G401.6 (cell line): ENCODE results near the gene PHOSPHO1.

Experiments
- FAIRE-seq: peaks from 2 replicates; lab custom pipeline; 2012; peaks lifted over from hg19 to GRCh38; lab: Jason Lieb, UNC

The PHOSPHO1 gene

GRCh38 chr17:49218941-49219913, 11.4 kb downstream of the PHOSPHO1 start:
- FAIRE-seq, result no peak

DNA sequence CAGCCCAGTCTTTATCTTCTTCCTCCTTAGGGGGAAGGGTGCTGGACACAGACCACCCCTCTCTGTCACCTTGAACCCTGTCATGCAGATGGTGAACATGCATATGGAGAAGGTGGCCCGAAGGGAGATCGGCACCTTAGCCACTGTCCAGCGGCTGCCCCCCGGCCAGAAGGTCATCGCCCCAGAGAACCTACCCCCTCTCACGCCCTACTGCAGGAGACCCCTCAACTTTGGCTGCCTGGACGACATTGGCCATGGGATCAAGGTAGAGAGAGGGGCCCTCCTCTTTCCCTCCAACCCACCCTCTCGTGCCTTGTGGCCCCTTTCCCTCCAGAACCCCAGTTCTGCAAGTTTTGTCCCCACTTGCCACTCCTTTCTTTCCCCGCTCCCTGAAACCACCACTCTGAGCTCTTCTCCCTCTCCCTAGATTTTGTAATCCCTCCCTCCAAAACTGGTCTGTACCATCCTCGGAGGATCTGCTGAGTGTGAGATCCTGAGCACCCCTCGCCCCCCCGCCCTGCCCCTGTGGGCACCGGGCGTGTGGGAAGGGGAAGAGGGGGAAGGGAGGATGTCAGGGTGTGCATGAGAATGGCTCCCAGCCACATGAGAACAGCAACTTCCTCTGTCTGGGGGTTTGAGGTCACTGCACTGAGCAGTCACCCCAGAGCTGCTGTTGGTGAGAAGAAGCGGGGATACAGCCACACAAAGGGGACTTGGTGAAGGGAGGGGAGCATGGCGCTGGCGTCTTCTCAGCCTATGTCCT, 12.8 kb downstream of the PHOSPHO1 start:
- no peak for FAIRE-seq

DNA sequence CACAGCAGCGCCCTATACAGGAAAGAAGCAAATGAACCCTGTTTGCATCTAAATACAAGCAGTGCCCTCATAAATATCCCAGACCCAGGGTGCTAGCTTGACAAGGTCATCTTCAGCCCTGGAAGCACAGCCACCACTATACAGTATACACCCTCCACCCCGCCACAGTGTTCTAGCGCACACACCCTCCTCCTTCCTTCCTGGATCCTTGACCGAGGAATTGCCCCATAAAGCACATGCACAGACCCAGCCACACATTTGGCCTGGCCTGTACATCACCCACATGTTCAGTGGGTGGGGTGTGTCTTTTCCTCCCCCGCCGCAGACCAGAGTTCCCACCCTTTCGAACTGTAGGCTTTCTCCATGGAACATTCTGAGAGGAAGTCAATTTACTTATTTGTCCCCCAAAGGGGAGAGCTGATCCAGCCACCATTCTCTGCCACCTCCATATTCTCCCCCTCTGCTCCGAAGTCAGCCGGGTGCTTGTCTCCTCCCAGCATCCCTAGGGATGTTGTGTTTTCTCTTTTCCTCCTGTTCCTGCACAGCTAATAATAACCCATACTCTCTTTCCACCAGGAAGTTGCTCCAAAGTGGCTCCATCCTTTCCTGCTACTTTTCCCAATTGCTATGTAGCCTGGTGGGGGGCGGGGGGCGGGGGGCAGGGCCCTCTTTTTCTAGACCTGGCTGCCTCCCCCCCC, 13.5 kb downstream of the PHOSPHO1 start:
- FAIRE-seq, result no peak

- no peak for FAIRE-seq
These were observed 14.1 kb downstream of the PHOSPHO1 start for GRCh38 chr17:49216482-49216881.

GRCh38 chr17:49214676-49215360, 15.8 kb downstream of the PHOSPHO1 start:
- no peak for FAIRE-seq

DNA sequence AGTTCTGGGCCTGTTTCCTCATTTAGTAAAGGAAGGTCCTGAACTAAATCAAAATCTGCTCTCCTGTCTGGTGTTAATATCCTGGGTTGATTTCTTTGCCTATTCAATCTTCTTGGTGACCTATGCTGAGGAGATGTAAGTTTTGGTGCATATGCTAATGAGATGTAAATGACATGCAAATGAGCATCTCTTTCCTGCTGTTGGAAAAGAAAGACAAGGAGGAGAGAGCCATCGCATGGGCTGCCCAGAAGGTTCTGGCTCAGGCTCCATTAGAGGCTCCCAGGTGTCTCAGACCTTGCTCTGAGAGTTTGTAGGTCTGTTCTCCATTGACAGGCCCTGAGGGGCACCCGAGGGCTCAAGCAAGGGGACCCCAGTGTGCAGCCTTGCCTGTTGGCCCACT, 16.7 kb downstream of the PHOSPHO1 start:
- no peak for FAIRE-seq

- FAIRE-seq, result no peak
These were observed 17.2 kb downstream of the PHOSPHO1 start for GRCh38 chr17:49213399-49213798.

DNA sequence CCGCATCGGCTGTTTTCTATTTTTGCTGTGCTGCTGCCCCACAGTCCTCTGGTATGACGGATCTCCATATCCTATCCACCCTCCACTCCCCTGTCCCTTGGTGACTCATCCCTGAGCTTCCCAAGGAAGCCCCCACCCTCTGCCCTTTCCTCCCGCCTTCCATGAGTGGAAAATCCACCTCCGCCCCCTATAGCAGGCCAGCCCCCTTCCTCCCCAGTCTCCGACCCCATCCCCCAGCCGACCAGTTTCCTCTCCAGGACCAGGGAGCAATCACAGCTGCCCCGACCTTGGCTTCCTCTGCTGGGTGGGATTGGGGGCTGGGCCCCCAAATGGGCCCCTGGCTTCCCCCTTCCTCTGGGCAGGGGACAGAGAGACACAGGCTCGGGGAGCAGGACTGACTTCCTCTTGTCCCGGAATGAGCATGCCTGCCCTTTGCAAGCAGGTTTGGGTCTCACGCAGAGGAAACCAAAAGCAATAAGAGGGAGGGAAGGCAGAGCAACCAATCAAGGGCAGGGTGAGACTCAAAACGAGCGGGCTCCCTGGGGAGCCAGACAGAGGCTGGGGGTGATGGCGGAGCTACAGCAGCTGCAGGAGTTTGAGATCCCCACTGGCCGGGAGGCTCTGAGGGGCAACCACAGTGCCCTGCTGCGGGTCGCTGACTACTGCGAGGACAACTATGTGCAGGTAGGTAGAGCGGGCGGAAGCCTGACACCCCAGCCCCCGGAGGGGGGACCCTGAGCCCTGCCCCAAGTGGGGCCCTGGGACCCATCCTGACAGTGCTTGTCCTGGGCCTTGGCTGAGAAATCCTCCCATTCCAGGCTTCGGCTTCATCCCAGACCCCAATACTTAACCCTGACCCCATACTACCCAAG, 20.2 kb downstream of the PHOSPHO1 start, which contains the start of the genes ABI3 and GNGT2:
Gene ABI3, plus strand, starts transcription at position 550 of the 872 bp plus-strand sequence. Its CDS starts 18 bp downstream, at position 568.
Gene GNGT2, minus strand, starts transcription at position 417 of the 872 bp plus-strand sequence. CDS start 3,152 bp downstream, outside the sequence.
- FAIRE-seq, result no peak

DNA sequence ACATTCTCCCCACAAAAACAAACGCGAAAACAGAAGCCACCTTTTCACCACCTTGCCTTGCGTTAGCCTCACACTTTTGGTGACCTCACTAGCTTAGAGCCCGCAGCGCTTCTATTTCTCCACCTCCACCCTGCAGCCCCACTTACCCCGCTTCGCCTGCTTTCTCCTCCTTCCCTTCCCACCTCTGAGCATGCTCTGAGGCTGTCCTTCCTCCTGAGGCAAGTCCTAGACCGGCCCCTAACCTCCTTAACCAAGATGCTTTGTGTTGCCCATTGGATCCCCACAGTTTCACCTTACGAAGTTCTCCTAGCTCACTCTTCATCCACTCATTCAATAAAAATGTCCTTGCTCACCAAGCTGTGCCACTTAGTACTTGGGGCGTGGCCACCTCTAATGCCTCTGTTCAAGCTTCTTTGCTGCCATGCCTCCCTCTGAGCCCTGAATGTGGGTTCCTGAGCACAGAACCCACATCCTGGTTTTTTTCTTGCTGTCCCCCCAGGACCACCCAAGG, 21.5 kb downstream of the PHOSPHO1 start:
- no peak for FAIRE-seq

DNA sequence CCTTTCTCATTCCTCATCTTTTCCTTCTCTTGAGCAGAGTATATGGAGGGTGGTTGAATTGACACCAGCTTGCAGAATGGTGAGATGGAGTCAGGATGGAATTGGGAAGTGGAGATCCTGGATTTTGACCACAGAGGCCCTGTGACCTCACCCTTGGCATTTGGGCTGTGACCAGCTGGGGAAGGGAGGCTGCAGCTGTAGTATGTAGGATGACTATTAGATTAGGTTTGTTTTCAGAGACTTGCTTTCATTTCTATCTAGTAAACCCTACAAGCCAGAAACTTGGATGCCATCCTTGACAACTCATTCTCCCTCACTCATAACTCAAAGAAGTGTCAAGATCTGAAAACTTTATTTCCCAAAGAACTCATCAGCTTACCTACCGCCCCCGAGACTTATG, 26.1 kb downstream of the PHOSPHO1 start:
- no peak for FAIRE-seq

DNA sequence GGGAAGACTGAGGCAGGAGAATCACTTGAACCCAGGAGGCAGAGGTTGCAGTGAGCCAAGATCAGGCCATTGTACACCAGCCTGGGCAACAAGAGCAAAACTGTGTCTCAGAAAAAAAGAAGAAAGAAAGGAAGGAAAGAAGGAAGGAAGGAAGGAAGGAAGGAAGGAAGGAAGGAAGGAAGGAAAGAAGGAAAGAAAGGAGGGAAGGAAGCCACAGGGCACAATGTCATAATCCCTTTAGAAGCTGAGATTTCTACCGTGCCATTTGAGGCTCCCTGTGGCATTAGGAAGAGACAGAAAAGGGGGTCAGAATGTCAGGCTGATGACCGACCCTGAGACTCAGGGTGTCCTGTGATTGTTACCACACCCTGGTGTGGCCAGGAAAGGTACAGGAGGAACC, 26.8 kb downstream of the PHOSPHO1 start:
- no peak for FAIRE-seq

DNA sequence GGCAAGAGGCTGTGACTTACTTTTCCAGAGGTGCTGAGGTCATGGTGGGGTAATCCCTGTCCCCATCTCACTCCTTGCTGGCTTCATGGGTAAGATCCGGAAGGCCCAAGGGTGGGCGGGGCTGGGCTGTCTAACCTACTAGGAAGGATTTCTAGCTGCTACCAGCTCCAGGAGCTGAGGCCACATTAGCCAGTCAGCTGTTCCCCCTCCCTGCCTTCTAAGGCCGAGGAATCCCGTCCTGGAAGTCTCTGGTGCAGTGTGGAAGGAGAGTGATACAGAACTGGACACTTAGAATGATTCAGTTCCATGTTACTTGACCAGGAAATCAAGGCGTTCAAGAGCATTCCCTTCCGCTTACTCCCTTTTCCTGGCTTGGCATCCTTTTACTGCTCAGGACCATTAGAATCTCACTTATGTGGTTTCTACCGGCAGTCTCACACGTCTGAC, 29.1 kb downstream of the PHOSPHO1 start:
- FAIRE-seq, result no peak

DNA sequence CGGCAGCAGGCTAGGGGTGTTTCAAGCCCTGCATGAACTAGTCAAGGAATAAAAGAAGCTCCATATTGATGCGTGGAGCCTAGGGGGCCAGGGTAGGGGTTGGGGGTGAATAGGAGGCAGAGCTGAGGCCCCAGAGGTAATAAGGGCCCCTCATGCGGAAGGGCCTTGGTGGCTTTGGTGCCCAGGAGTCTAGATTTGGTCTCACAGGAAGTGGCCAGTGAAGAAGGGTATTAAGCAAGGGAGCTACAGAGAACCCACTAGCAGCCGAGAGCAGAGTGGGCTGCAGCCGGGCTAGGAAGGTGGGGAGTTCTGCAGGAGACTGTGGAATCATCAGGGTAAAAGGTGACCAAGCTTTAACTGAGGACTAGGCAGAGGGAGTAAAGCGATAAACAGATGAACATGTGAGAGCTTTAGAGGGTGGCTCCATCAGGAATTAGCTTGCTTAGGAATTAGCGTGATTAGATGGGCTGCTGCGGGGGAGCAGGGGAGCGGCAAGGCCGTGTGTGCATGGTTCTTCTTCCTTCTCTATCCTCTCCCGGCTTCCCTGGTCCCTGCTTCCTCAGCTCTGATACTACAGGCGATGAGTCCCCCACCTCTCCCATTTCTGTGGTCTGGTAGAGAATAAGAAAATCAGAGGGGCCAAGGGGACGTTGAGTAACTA, 30.0 kb downstream of the PHOSPHO1 start:
- no peak for FAIRE-seq

- no peak for FAIRE-seq
These were observed 32.4 kb downstream of the PHOSPHO1 start for GRCh38 chr17:49198211-49198610.

DNA sequence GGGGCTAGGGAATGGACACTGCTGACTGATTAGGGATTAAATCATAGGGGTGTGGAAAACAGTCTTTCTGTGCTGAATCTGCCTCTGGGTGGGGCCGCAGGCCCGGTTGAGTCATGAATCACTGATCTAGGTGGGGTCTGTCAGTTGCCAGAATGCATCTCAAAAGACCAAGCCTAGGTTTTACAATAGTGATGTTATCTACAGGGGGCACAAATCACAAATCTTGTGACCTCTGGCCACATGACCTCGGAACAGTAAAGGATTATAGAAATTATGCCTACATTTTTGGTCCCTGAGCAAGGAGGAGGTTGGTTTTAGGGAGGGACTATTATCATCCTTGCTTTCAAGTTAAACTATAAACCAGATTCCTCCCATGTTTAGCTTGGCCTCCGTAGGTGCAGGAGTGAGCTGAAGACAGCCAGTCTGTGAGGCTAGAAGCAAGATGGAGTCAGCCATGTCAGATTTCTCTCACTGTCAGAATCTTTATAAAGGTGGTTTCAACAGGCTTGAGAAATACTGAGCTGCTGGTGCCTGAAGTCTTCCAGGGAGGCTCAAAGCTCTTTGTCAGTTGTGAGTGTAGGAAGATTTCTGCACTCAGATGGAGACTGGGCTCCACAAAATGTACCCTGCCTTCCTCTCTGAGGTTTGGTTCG, 33.1 kb downstream of the PHOSPHO1 start:
- no peak for FAIRE-seq

- no peak for FAIRE-seq
These were observed 34.1 kb downstream of the PHOSPHO1 start for GRCh38 chr17:49196520-49196919.

GRCh38 chr17:49195751-49196150, 34.8 kb downstream of the PHOSPHO1 start:
- FAIRE-seq, result no peak

DNA sequence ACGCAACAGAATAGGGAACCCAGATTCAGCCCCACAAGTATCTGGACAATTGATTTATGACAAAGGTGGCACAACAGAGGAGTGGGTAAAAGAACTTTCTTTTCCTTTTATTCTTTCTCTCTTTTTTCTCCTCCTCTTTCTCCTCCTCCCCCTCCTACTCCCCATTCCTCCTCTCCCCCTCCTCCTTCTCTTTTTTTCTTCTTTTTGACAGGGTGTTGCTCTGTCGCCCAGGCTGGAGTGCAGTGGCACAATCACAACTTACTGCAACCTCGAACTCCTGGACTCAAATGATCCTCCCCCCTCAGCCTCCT, 36.3 kb downstream of the PHOSPHO1 start:
- FAIRE-seq, result no peak

- FAIRE-seq, result no peak
These were observed 36.9 kb downstream of the PHOSPHO1 start for GRCh38 chr17:49193513-49194296.
